HUDEP-2 (cell line): ENCODE data around the gene C13orf46.
"Not testable (repeated sequence)": the region's sequence is repeated elsewhere in the genome, so short reads cannot be mapped to it uniquely, and the experiment has no call there.

ENCODE experiments used
- DNase-seq, 76 experiments: peaks; one replicate each; lab custom pipeline; 2025; ENCODE audit not compliant: unreplicated experiment in 76 of 76; lab: John Stamatoyannopoulos, UW

C13orf46 gene

DNA sequence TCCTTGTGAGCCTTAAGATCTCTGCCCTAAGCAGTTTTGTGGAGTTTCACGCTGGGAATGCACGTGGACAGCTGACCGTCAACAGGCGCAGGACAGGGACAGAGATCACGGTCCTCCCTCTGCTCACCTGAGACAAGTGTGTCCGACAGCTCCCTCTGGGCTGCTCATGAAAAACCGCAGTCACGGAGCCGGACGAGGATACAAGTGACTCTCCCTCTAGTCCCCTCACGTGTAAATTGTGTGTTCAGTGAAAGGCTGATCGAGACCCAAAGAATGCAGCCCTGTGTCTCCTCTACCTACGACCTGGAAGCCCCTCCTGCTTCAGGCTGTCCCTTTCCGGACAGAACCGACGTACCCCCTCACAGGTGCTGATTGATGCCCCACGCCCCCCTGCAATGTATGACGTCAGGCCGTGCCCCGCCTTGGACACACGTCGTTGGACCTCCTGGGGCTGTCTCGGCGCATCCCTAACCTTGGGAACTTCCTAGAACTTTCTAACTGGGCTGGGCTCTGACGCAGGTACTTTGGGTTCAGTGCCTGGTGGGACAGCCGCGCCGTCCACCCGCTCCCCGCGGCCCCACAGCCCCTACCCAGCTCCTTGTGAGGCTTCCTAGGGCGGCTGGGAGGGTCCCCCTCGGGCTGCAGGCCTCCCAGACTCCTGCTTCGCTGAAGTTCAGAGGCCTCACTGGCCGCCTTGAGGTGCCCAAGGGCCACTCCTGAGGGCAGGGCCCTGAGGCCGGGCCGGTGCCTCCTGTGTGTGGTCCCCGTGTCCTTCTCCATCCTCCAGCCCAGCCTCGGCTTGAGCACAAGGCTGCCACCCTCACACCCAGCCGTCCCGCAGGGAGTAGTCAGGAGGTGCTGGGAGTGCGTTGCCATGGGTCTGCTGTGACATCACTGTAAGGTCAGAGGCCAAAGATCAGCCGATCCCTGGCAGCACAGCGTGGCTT, at the start of gene C13orf46:
C13orf46 (minus strand) TSS at position 859 of the 947 bp plus-strand sequence; CDS start at position 780, 79 bp downstream.
- no peak for DNase-seq

DNA sequence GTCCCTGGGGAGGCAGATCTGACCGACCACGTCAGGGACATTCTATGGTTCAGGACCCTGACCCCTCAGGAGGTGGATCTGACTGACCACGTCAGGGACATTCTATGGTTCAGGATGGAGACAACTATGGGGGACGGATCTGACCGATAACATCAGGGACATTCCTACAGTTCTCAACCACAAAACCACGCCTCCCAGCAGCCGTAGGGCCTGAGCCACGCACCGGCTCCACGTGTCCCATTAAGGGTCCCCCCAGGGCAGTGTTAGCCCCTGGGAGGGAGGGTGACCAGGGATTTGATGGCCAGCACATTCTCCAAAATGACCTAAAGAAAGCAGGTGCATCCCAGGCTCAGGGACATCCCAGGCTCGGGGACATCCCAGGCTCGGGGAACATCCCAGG, 49.0 kb upstream of the C13orf46 start:
- no peak for DNase-seq

DNA sequence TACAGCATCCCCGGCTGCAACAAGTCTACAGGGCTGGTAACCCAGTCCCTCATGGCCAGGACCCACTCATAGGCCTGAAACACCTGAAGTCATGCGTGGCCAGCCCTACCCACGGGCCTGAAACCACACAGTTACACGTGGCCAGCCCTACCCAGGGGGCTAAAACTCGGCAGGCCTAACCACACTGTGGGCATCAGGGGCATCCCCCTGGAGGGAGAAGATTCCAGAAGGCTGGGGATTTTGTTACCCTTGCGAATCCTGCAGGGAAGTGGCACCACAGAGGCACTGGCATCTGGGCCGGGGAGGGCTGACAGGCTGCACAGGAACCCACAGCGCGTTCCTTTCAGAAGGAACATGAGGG, 48.4 kb upstream of the C13orf46 start:
- DNase-seq = no peak

DNA sequence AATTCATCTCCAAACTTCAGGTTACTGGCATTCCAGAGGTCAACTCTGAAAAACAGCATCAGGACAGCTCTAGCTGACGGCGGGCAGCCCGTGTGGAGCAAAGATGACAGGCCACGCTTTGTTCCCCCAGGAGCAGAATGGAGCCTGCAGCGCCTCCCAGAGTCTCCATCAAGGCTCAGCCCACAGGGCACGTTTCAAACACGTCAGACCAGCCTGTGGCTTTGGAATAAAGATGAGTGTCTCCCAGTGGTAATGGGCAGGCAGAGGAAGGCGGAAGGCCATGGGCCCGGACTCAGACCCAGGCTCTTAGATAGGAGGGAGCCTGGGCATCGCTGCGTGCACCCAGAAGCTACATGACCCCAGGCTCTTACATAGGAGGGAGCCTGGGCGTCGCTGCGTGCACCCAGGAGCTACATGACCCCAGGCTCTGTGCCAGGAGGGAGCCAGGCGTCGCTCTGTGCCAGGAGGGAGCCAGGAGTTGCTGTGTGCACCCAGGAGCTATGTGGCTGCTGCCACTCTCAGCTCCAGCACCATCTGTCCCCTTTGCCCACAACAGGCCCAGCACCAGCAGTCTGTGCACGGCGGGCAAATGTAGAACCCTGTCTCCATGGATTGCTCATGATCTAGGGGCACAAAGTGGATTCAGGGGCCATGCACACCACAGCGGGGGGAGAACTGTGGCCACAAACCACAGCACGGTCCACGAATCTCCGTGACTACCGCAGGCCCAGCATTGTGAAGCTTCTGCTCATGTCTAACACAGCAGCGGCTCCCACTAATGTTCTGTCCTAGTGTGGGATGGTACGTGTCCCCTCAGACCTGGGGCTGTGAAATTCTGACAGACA, 47.8 kb upstream of the C13orf46 start:
- DNase-seq = no peak

DNA sequence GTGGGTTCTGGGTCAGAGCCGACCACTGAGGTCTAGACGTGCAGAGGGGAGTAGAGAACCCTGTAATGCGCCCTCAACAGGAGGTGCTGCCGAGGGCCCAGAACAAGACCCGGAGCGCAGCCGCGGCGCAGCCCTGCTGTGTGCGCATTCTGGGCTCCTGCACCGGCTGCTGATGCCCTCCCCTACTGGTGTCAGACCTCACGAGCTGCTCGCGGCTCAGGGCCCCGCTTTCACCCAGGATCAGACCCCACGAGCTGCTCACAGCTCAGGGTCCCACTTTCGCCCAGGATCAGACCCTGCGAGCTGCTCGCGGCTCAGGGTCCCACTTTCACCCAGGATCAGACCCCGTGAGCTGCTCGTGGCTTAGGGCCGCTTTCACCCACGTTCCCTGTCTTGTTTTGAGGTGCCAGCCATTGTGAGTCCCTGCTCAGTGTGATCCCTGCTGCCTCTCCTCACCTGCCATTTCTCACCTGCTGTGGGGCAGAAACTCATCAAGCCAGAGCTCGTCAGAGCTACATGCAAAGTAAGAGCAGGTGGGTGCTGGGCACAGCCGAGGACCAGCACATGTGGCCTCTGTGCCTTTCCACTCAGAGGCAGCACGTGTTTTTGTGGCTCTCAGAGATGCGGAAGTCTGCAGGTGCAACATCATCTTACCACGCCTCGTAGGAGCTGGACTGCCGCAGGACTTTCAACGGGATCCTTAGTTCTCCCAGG, 47.0 kb upstream of the C13orf46 start:
- DNase-seq = no peak

DNA sequence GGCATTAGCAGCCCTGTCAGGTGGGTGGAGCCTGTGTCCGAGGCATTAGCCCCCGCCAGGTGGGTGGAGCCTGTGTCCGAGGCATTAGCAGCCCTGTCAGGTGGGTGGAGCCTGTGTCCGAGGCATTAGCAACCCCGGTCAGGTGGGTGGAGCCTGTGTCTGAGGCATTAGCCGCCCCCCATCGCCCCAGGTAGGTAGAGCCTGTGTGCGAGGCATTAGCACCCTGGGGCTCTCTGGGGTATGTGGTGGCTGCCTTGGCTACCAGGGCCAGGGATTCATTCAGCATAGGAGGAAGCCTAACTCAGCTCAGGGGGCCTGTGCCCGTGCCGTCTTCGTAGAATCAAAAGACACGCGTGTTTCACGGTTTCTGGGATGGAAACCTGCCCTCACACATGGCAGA, 46.3 kb upstream of the C13orf46 start:
- DNase-seq = not testable (repeated sequence)

DNA sequence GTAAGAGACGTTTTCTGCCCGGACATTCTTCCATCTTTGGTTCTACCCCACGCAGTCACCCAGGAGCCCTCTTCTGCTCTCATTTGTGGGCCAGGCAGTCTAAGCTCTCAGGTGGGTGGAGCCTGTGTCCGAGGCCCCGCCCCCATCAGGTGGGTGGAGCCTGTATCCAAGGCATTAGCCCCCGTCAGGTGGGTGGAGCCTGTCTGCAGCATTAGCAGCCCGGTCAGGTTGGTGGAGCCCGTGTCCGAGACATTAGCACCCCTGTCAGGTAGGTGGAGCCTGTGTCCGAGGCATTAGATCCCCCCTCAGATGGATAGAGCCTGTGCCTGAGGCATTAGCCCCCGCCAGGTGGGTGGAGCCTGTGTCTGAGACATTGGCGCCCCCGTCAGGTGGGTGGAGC, 45.5 kb upstream of the C13orf46 start:
- peak in 20 of 76 experiments; percentile 1 to 53 (median 11) for DNase-seq

DNA sequence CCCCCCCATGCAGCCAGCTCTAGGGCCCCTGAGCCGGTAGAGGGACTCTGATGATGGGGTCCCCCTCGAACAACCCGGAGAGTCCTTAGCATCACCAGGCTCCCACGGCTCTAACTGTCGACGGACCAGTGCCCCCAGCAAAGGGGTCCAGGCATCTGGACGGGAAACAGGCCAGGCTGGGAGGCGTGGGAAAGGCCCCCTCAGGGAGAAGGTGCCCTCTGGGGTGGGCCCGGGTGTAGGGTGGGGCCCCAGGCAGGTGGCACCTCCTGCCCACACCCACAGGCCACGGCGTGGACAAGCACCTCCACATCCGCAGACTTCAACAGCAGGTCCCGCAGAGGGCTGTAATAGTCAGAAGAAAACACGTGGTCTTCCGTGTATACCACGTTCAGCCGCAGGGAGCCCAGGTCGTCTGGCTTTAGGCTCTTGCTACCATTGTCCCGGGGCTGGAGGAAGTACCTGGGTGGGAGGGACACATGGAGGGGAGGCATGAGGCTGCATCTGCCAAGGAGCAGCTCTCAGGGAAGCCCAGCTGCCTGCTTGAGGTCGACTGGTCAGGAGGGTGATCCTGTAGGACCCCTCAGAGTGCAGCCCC, 44.7 kb upstream of the C13orf46 start:
- DNase-seq = no peak

DNA sequence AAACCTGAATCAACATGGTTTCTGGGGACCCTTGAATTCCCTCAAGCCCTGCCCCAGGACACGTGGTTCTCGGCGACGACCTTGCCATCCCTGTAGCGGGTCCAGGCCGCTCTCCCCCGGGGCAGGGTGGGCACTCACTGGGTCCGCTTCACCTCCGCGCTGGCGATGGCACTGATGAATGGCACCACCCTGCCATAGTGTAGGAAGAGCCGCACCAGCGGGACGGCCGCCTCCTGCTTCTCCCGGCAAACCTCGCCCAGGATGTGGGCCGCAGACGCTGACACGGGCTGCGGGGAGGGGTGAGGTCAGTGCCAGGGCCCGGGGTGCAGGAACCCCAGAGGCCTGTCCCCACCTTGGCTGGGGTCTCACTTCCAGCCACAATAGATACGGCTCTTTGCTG, 44.1 kb upstream of the C13orf46 start:
- DNase-seq = no peak

DNA sequence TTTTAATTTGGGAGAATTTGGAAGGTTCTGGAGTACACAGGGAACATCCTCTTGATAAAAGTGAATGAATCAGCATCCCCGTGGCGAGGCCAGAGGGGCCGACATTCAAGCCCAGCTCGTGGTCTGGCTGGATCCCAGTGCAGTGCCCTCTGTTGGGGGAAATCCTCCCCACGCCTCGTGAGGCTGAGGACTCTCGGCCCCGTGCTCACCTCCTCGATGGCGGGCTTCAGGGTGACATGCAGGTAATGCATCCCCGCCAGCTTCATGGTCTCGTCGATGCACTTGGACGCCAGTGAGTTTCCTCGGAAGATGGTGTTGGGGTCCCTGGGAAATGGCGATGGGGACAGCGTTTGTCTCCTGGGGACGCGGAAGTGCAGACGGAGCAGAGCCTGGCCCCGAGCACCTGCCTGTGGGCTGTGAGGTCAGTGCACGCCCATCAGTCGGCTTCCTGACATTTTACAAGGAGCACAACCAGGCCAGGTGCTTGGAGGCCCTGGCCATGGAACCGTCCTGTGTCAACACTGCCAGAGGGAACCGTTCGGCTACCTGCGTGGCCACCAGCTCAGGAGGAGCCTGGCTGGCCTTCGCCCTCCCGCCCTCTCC, 43.3 kb upstream of the C13orf46 start:
- DNase-seq = no peak

DNA sequence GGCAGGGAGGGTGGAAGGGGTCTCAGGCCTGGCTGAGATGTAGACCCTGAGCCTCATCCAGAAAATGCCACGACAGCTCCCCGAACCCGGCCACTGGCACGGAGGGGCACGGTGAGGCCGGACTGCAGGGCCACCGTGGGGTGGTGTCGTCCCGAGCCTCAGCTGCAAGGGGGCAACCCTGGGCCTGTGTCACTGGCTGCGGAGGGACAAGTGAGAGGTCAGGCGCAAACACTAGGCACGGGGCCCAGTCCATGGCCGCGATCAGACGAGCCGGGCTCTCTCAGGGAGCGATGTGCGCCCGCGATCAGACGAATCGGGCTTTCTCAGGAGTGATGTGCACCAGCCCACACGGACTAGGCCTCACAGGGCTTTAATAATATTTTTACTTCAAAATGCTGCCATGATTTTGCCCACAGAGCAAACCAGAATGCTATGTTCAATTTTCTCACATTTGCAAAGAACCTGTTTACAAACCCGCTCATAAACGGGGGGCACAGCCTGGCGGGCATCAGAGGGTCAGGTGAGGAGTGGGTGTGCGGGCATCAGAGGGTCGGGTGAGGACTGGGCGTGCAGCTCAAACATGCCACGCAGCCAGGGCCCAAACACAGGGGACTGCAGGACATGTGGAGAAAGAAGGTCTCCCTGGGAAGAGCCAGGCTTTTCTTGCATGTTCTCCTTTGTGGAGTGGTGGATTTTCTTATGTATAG, 42.6 kb upstream of the C13orf46 start:
- DNase-seq = no peak

DNA sequence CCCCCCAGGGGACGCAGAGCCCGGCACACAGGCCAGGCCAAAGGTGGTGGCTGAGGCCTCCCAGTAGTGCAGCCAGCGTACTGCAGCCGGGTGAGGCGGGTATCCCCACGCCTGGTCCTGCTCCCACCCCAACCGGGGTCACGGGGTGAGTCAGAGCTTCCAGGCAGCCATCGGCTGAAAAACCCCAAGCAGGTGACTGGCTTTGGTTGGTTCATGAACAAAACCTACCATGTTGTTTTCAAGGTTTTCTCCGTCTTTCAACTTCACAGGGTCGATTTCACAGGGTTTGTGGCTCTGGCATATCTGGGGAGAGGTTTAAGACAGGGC, 42.1 kb upstream of the C13orf46 start:
- DNase-seq = no peak

DNA sequence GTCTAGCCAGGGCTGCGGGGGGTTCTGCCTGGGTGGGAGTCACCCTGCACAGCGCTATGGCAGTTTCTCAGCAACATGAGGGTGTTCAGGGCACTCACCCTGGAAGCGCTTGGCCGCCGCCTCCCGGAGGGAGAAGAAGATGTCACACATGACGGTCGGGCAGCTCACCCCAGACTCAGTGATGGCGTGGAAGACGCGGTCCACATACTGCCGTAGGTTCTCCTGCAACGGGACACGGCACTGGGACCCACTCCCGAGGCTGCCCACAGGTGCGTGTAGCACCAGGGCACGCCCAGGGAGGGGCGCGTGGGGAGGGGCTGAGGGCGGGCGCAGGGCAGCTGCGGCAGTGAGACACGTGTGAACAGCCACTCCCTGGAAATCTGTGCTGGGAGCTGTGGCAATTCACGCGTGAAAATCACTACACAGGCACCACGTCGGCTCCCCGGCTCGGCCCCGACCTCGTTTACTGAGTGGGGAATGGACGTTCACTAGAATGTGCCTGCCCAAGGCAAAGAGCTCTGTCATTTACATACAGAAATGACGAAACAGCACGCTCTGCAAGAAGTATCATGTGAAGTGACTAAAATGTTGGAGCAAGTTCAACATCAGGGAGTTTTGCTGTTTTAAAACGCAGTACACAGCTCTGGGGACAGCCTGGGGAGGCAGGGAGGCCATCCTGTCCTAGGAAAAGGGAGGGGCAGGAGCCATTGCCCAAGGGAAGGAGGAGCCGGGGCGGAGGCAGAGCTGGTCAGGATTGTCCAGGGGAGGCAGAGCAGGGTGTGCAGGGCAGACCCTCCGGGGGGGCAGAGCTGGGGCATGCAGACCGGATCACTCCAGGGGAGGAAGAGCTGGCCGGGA, 41.5 kb upstream of the C13orf46 start:
- no peak for DNase-seq

DNA sequence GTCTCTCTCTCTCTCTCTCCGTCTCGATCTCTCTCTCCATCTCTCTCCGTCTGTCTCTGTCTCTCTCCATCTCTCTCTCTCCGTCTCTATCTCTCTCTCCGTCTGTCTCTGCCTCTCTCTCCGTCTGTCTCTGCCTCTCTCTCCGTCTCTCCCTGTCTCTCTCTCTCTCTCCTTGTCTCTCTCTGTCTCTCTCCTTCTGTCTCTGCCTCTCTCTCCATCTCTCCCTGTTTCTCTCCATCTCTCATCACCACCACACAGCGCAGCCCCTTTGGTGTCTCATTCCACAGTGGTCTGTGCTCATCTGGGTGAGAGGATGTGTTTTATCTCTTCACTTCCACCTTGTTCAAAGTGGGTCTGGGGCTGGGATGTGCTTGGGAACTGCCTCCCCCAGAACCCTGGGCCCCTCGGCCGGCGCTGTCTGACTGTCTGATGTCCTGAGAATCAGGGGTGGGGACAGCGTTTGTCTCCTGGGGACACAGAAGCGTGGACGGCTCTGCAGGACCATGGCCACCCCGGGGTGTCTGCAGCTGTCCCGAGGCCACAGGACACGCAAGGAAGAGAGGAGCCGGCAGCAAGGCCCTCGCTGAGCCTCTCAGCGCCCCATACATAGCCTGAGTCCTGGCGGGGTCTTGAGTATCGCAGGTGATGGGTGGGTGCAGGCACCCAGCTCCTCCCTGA, 40.2 kb upstream of the C13orf46 start:
- DNase-seq = no peak

DNA sequence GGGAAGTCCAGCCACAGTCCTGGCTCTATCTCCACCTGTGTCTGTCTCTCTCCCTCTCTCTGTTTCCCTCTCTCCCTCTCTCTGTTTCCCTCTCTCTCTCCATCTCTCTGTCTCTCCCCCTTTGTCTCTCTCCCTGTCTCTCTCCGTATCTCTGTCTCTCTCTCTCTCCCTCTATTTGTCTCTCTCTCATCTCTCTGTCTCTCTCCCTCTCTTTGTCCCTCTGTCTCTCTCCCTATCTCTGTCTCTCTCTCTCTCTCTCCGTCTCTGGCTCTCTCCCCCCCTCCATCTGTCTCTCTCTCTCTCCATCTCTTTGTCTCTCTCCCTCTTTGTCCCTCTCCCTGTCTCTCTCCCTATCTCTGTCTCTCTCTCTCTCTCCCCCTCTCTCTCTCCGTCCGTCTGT, 39.5 kb upstream of the C13orf46 start:
- DNase-seq = no peak

DNA sequence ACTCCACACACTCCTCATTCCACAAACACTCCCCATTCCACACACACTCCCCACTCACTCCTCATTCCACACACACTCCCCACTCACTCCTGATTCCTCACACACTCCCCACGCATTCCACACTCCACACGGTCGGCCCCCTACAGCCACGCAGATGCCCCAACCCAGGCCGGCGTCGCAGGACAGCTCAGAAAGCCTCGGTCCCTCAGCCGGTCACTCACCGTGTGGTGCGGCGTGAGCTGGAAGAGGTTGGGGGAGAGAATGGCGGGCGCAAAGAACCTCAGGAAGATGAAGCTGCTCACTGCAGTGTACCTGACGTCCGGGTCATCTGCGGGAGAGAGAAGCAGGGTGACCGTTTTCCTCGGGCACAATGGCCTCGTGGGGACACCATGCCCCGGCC, 39.0 kb upstream of the C13orf46 start:
- no peak for DNase-seq

DNA sequence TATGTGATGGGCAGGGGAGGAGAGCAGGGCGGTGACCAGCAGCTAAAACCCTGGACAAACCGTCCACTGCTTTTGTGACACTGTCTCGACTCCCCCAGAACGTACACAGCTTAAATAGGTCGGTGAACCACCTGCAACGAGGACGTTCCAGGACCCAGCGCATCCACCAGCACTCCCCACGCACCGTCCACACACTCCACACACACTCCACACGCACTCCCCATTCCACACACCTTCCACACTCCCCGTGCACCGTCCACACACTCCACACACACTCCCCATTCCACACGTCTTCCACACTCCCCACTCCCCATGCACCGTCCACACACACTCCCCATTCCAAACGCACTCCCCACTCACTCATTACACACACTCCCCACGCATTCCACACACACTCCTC, 38.3 kb upstream of the C13orf46 start:
- no peak for DNase-seq

DNA sequence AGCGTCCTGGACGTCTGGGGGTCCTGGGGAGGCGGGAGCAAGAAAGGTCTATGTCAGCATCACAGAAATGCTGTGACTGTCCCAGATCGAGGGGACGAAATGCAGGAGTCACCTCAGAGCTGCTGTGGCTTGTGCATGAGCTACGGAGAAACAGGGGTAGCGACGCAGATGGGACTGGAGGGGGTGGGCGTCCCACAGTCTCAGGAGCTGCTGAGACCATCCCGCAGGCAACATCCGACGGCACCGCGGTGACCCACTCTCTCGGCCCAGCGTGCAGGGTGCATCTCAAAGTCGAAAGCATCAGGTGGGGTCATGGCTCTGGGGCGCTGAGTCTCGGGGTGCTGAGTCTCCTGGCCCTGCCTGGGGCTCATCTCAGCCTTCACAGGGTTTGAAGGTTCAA, 37.4 kb upstream of the C13orf46 start:
- DNase-seq = no peak
